ENCODE results near the gene LCN2. TPM values are rescaled to one million over a fixed set of nuclear protein-coding genes. Genes with fewer than 3 reads are reported as not detected.
A peak's percentile ranks its signal among the peaks of the same experiment; 100 is the strongest.

The LCN2 gene
- total RNA-seq, 2 experiments from 2014 or later, result not detected

DNA sequence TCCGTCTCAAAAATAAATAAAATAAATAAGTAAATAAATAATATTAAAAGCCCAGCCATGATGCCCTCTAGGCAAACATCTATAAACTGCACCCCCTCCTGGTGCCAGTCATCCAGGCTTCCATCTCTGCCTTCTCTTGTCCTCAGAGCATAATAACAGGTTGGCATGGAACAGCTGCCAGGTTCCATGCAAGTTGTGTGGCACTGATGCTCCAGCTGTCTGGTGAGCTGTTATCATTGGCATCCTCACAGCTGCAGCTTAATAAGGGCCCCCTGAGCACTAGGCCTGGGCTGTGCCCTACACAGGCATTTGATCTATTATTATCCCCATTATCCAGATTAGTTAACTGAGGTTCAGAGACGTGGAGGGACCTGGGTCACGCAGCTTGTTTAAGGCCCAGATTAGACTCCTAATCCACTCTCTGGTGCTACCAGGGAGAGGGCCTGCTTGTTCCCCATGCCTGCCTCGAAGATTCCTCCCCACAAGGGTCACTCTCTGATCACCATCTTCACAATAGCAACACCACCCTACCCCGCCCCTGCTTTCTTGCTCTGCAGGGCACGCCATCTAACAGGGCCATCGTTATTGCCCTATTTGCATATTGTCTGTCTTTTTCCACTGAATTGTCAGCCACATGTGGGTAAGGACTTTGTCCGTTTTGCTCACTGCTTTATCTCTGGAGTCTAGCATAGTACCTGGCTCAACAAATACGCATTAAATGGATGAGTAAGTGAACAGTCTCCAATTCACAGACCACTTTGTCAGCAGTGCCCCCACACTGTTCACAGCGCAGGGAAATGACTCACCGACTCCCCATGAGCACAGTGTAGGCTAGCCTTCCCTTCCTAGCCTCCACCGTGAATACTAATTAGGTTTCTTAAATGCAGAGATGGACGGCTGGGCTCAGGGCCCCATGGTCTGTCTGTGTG is 52.5 kb downstream of the LCN2 start:
- ChIA-PET POLR2A (no interaction called here), CTCF (no interaction called here)
- Histone ChIP-seq H3K27me3 (ENCODE audit: control insufficient read depth in 1 of 2, insufficient read depth in 2 of 2, low read length in 2 of 2) (peaks cover 11 to 17% of the 10 kb centered on the region in 2 experiments), H3K36me3 (ENCODE audit: insufficient read depth, low read length) (no peaks in the 10 kb centered on the region), H3K9me3 (ENCODE audit: control insufficient read depth in 1 of 2, insufficient read depth in 1 of 2, low read length in 2 of 2) (no peaks in the 10 kb centered on the region), H3K4me1 (ENCODE audit: insufficient read depth, low read length) (peaks cover 17% of the 10 kb centered on the region), H3K4me3 (ENCODE audit: low read length) (no peak overlapping the region), H3K27ac (ENCODE audit: low read depth in 1 of 2, low read length in 2 of 2) (no peak overlapping the region)
- Mint-ChIP-seq H3K4me1 (ENCODE audit: low read depth) (peaks cover 5% of the 10 kb centered on the region), H3K36me3 (ENCODE audit: low read depth) (no peaks in the 10 kb centered on the region), H3K9me3 (no peaks in the 10 kb centered on the region), H3K27ac (no peak overlapping the region), H3K27me3 (peaks cover 8% of the 10 kb centered on the region), H3K4me3 (no peak overlapping the region)
- ATAC-seq (ENCODE audit: poor library complexity) (no peak), DNase-seq (no peak)
- intact Hi-C loops (cut with DNase I, micrococcal nuclease), result no loop called here
- TF ChIP-seq, protein P1, sequence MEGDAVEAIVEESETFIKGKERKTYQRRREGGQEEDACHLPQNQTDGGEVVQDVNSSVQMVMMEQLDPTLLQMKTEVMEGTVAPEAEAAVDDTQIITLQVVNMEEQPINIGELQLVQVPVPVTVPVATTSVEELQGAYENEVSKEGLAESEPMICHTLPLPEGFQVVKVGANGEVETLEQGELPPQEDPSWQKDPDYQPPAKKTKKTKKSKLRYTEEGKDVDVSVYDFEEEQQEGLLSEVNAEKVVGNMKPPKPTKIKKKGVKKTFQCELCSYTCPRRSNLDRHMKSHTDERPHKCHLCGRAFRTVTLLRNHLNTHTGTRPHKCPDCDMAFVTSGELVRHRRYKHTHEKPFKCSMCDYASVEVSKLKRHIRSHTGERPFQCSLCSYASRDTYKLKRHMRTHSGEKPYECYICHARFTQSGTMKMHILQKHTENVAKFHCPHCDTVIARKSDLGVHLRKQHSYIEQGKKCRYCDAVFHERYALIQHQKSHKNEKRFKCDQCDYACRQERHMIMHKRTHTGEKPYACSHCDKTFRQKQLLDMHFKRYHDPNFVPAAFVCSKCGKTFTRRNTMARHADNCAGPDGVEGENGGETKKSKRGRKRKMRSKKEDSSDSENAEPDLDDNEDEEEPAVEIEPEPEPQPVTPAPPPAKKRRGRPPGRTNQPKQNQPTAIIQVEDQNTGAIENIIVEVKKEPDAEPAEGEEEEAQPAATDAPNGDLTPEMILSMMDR (IDR thresholded peaks at IDR 0.05), result no peak

DNA sequence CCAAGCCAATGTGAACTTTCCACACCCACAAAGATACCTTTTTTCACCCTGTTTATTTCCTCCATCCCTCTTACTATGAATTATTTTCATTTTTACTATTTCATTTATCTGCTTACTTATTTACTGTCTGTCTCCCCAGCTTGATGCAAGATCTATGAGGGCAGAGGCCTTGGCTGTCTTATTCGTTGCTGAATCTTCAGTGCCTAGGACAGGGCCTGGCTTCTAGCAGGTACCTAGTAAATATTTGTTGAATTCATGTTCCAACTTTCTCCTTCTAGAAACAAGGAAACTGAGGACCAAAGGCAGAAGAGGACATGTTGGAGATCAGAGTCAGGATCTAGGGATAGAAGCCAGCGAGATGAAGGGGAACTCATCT is 53.4 kb downstream of the LCN2 start:
- H3K4me1 ChIP-seq (ENCODE audit: insufficient read depth, low read length), result peaks cover 17% of the 10 kb centered on the region
- Mint-ChIP-seq H3K4me1 (ENCODE audit: low read depth) (peaks cover 5% of the 10 kb centered on the region), H3K9me3 (no peaks in the 10 kb centered on the region), H3K36me3 (ENCODE audit: low read depth) (no peaks in the 10 kb centered on the region), H3K27me3 (peaks cover 8% of the 10 kb centered on the region), H3K4me3 (peak overlapping the region; percentile 83), H3K27ac (no peak overlapping the region)
- ChIA-PET CTCF (interaction anchor here (1.7 kb wide), 1 partner anchor 10 kb away, joined by 4 read pairs; no protein-coding TSS in a partner anchor), POLR2A (no interaction called here)
- no peak for ATAC-seq (ENCODE audit: poor library complexity)
- TF ChIP-seq, protein P1 (IDR thresholded peaks at IDR 0.05), result no peak
- peaks cover 11 to 17% of the 10 kb centered on the region in 2 experiments for H3K27me3 ChIP-seq (ENCODE audit: control insufficient read depth in 1 of 2, insufficient read depth in 2 of 2, low read length in 2 of 2)
- H3K27ac ChIP-seq (ENCODE audit: low read depth in 1 of 2, low read length in 2 of 2), result no peak overlapping the region
- no peaks in the 10 kb centered on the region for H3K9me3 ChIP-seq (ENCODE audit: control insufficient read depth in 1 of 2, insufficient read depth in 1 of 2, low read length in 2 of 2)
- intact Hi-C loops (cut with DNase I, micrococcal nuclease), result loop anchor here (1.0 kb wide), 5 partner anchors 11 to 169 kb away; partner anchors contain the start of genes CIZ1 (in 2 of the 2), GOLGA2 (in 1 of the 2), SWI5 (in 1 of the 2) and URM1 (in 1 of the 2)
- no peak overlapping the region for H3K4me3 ChIP-seq (ENCODE audit: low read length)
- no peak for DNase-seq
- no peaks in the 10 kb centered on the region for H3K36me3 ChIP-seq (ENCODE audit: insufficient read depth, low read length)

Other genes starting within 250 kb of the LCN2 start
- gene ST6GALNAC6, start 249.8 kb upstream of the LCN2 start, total RNA-seq, result 10 to 100 TPM; 93.1 to 97.5 TPM
- gene ST6GALNAC4, start 232.4 kb upstream of the LCN2 start, total RNA-seq, result 10 to 100 TPM; 28.7 to 30.2 TPM
- 1 to 10 TPM; 2.9 to 3.3 TPM for gene PIP5KL1, start 218.7 kb upstream of the LCN2 start, total RNA-seq
- gene DPM2, start 211.6 kb upstream of the LCN2 start, total RNA-seq, result 10 to 100 TPM; 41.7 to 47.6 TPM
- 100 to 1,000 TPM; 440 to 463 TPM for gene EEIG1, start 168.5 kb upstream of the LCN2 start, total RNA-seq
- gene NAIF1, start 82.1 kb upstream of the LCN2 start, total RNA-seq, result 10 to 100 TPM; 11.5 to 16.8 TPM
- 10 to 100 TPM; 16.9 to 17.7 TPM for gene SLC25A25, start 81.2 kb upstream of the LCN2 start, total RNA-seq
- gene PTGES2, start 21.7 kb upstream of the LCN2 start, total RNA-seq, result 10 to 100 TPM; 43.7 to 43.8 TPM
- 10 to 100 TPM; 53.6 to 55.9 TPM for gene BBLN, start 10.8 kb downstream of the LCN2 start, total RNA-seq
- 100 to 1,000 TPM; 106 to 107 TPM for gene CIZ1, start 42.1 kb downstream of the LCN2 start, total RNA-seq
- 1 to 10 TPM; 1.8 to 2.5 TPM for gene DNM1, start 53.9 kb downstream of the LCN2 start, total RNA-seq
- 10 to 100 TPM; 44.3 to 48.3 TPM for gene GOLGA2, start 126.6 kb downstream of the LCN2 start, total RNA-seq
- 1 to 10 TPM; 3.0 to 4.1 TPM for gene SWI5, start 126.8 kb downstream of the LCN2 start, total RNA-seq
- 1 to 10 TPM; 4.8 to 6.5 TPM for gene TRUB2, start 173.0 kb downstream of the LCN2 start, total RNA-seq
- 10 to 100 TPM; 20.7 to 21.7 TPM for gene COQ4, start 173.4 kb downstream of the LCN2 start, total RNA-seq
- gene SLC27A4, start 191.1 kb downstream of the LCN2 start, total RNA-seq, result 1 to 10 TPM; 2.2 to 3.1 TPM
- gene URM1, start 221.9 kb downstream of the LCN2 start, total RNA-seq, result 10 to 100 TPM; 28.4 to 28.8 TPM